AG09309 (cell line): ENCODE results near the gene IWS1.

Experiments
- DNase-seq: peaks from one replicate; pipeline ENCODE4 v3.0.0-alpha.2; 2010; ENCODE audit warnings: low read depth
- H3K4me3 ChIP-seq: 2 replicates; pipeline ENCODE4 v1.5.1; 2011; ENCODE audit warnings: mild to moderate bottlenecking, low read depth, low read length, moderate library complexity; ENCODE audit not compliant: control insufficient read depth
- TF ChIP-seq, protein P1 (sequence below): IDR thresholded peaks from 2 replicates; pipeline ENCODE4 v1.5.1; 2011; ENCODE audit warnings: mild to moderate bottlenecking, low read depth, low read length, inconsistent platforms; ENCODE audit not compliant: insufficient read depth, control insufficient read depth; ENCODE audit errors: missing control alignments

IWS1 gene

DNA sequence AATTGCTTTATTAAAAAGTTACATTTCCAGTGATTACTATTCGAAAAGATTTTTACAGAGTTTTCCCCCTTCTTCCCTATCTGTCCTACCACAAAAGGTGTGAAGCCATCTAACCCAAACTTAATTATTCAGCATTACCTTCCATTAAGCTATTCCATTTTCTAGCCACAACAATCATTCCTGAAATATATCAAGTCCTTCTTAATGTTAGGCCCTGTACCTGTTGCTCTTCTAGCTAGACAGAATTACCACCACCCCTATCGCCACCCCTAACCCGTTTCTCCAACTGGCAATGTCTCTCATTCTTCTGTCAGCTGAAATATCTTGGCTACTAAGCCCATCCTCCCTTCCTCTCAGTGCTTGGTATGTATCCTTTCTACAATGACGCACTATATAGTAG is 13.9 kb downstream of the IWS1 start:
- DNase-seq, result no peak
- TF ChIP-seq, protein P1, sequence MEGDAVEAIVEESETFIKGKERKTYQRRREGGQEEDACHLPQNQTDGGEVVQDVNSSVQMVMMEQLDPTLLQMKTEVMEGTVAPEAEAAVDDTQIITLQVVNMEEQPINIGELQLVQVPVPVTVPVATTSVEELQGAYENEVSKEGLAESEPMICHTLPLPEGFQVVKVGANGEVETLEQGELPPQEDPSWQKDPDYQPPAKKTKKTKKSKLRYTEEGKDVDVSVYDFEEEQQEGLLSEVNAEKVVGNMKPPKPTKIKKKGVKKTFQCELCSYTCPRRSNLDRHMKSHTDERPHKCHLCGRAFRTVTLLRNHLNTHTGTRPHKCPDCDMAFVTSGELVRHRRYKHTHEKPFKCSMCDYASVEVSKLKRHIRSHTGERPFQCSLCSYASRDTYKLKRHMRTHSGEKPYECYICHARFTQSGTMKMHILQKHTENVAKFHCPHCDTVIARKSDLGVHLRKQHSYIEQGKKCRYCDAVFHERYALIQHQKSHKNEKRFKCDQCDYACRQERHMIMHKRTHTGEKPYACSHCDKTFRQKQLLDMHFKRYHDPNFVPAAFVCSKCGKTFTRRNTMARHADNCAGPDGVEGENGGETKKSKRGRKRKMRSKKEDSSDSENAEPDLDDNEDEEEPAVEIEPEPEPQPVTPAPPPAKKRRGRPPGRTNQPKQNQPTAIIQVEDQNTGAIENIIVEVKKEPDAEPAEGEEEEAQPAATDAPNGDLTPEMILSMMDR, result no peak
- H3K4me3 ChIP-seq, result no peak overlapping the region

DNA sequence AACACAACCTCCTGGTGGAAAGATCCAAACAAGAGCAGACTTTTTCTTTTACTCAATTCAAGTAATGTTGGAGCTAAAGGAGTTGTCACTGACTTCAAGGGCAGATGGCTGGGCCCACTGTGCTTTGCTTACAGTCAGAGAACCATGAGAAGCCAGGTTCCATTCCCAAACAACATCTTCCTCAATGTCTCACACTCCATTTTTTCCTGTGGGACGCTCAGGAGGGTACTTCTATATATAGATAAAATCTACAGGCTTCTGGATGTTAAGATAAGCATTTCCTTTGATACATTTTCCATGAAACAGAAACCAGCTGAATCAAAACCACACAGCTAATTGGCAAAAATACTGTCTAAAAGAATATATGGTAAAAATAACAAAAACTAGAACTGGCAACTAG is 14.4 kb downstream of the IWS1 start:
- DNase-seq, result no peak
- TF ChIP-seq, protein P1, result no peak

DNA sequence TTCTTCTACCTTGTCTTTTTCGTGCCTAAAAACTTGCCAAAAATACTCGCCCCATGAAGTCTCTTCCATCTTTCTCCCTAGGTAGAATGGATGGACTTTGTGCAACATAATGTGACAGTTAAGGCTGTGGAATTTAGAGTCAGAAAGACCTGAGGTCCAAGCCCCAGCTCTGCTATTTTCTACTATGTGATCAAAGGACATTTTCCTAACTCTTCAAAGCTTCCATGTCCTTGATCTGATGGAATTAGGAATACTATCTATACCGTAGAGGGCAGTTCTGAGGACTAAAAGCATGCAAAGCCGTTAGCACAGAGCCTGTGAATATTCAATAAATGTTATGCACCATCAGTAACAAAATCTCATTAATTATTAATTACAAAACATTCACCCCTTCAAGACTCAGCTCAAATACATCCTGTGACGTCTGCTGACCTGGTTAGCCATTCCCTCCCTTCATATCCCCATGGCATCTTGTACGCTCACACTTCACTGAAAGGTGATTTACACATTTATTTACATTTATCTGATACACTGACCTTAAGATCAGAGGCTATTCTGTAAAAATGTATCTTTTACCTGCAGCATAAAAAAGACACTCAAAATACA is 15.1 kb downstream of the IWS1 start:
- TF ChIP-seq, protein P1, result no peak
- no peak for DNase-seq
- H3K4me3 ChIP-seq, result no peak overlapping the region

More for the DNA sequence above, 14.4 kb downstream of the IWS1 start:
- H3K4me3 ChIP-seq, result no peak overlapping the region

DNA sequence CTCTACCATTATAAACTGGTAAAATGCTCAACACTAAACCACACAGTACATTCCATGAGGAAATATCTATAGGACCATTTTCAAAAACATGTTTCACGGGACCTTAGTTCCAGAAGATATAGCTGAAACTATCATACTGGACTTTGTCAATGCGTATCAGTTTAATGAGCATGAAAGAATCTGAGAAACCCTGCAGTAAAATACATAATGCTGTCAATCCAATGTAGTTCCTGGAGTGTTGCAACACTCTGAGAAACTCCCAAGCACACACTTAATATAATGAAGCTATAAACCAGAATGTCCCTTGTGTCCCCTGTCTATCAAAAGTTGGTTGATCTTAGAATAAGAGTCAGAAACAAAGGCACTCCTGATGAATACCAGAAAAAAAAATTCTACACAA is 16.2 kb downstream of the IWS1 start:
- TF ChIP-seq, protein P1, result no peak
- DNase-seq, result no peak
- H3K4me3 ChIP-seq, result no peak overlapping the region

DNA sequence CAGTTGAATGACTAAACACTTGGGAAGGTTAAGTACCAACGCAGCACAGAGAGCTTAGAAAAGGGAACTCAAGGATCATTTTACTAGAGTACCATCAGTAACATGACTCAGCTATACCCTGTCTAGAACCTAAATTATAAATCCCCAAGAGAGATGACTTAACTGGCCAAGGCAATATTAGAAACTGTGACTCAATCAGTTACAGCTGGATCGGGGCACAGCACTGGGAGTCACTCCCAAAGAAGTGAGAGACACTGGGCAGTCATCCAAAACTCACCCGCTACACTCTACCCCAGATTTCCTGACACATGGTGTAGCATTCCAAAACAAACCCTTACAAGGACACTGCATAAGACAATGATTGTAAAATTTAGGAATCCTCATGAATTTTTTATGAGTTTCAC is 17.7 kb downstream of the IWS1 start:
- peak; percentile 99 for DNase-seq
- TF ChIP-seq, protein P1, result no peak
- no peak overlapping the region for H3K4me3 ChIP-seq

DNA sequence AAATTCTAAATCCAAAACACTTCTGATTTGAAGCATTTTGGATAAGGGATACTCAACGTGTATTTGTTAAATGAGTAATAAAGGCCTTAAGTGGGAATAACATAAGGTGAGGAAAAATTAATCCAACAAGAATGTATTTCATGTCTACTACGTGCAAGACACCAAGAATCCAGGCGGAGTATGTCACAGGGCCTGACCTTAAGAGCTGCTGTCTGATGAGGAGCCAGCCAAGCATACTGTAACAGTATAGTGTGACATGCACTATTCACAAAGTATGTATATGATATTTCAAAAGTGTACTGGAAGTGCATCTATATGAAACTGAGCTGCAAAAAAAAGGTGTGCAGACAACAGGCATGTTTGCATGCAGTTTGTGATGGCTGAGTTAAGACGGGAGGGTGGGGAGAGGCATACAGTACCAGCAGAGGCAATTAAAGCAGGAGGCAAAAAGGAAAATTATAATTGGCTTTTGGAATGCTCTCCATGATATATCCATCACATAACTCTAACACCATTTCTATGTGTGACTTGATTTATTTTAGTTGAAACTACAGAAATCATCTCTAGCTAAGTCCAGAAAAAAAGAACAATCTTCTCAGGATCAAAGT is 18.2 kb downstream of the IWS1 start:
- H3K4me3 ChIP-seq, result no peak overlapping the region
- DNase-seq, result no peak
- TF ChIP-seq, protein P1, result no peak

DNA sequence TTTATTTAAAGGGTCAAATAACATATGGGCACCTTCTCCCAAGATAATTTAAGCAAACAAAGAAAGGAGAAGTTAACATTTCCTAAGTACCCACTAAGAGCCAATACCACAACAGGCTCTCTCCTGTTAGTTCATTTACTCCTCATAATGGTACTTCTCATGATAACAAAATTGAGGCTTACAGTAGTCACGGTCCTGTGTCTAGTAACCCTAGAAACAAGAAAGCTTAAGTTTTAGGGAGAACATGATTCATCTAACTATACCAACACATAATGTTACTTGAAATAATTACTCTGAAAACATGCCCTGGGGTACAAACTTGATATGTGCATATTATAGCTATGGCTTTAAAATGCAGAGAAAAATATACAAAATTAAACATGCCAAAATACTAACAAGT is 19.8 kb downstream of the IWS1 start:
- H3K4me3 ChIP-seq, result no peak overlapping the region
- no peak for DNase-seq
- TF ChIP-seq, protein P1, result no peak
